Measurements from ENCODE around the gene LRRC23.

DNA sequence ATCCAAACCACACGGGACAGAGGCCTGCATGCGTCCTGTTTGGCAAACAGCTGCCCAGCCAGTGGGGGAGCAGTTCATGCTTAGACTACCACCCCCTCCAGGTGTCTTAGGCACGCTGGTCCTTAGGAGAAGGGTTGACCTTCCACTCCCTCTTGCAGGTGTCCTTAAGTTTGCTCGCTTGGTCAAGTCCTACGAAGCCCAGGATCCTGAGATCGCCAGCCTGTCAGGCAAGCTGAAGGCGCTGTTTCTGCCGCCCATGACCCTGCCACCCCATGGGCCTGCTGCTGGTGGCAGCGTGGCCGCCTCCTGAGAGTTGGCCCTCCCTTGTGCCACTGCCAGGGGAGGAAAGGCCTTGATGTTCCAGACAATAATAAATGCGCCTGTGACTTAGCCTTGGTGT is 41.0 kb downstream of the LRRC23 start:
- no peak for TF ChIP-seq POLR2A (IDR thresholded peaks at IDR 0.05)
- TF ChIP-seq, protein P1, sequence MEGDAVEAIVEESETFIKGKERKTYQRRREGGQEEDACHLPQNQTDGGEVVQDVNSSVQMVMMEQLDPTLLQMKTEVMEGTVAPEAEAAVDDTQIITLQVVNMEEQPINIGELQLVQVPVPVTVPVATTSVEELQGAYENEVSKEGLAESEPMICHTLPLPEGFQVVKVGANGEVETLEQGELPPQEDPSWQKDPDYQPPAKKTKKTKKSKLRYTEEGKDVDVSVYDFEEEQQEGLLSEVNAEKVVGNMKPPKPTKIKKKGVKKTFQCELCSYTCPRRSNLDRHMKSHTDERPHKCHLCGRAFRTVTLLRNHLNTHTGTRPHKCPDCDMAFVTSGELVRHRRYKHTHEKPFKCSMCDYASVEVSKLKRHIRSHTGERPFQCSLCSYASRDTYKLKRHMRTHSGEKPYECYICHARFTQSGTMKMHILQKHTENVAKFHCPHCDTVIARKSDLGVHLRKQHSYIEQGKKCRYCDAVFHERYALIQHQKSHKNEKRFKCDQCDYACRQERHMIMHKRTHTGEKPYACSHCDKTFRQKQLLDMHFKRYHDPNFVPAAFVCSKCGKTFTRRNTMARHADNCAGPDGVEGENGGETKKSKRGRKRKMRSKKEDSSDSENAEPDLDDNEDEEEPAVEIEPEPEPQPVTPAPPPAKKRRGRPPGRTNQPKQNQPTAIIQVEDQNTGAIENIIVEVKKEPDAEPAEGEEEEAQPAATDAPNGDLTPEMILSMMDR (IDR thresholded peaks at IDR 0.05): no peak

Data from thyroid gland (tissue), 4 donors.